ENCODE measurements around the gene SFTA2. TPM values are rescaled to one million over a fixed set of nuclear protein-coding genes. Genes with fewer than 3 reads are reported as not detected.

SFTA2 gene
- total and polyA plus RNA-seq, 2 of the 8 experiments (the other 6 are each of a cell fraction or from before 2014, with no cell fraction given) = not detected

GRCh38 chr6:30883685-30884520, 48.1 kb downstream of the SFTA2 start, which contains the start of gene DDR1 (continued):
- no peak for TF ChIP-seq RBBP5 (IDR thresholded peaks at IDR 0.05; ENCODE audit: borderline replicate concordance, low read depth, low read length)
- no peak for TF ChIP-seq SRF (IDR thresholded peaks at IDR 0.05; ENCODE audit: low read depth, low read length)
- 0 out of 4 replicates have a peak, but pooled peaks of 1 of the 2 experiments have one; percentile 30 for TF ChIP-seq HDAC2 (IDR thresholded peaks at IDR 0.05; ENCODE audit: borderline replicate concordance in 1 of 2, low read depth in 2 of 2, low read length in 2 of 2)
- TF ChIP-seq ATF2 (IDR thresholded peaks at IDR 0.05; ENCODE audit: low read length) = no peak
- no peak for TF ChIP-seq SP2 (IDR thresholded peaks at IDR 0.05; ENCODE audit: low read length)
- no peak for TF ChIP-seq GTF2F1 (IDR thresholded peaks at IDR 0.05; ENCODE audit: borderline replicate concordance, low read depth, low read length)
- TF ChIP-seq RNF2 (IDR thresholded peaks at IDR 0.05; ENCODE audit: borderline replicate concordance, low read depth, low read length, missing control alignments, poor library complexity, severe bottlenecking) = no peak
- no peak for TF ChIP-seq E2F6 (IDR thresholded peaks at IDR 0.05)
- TF ChIP-seq ASH2L (IDR thresholded peaks at IDR 0.05; ENCODE audit: low read length) = no peak
- no peak for TF ChIP-seq RAD21 (IDR thresholded peaks at IDR 0.05 in 1 of 2, conservative IDR thresholded peaks at IDR 0.05 in 1 of 2; ENCODE audit: low read depth in 2 of 2, low read length in 2 of 2)
- no peak for TF ChIP-seq JUN (IDR thresholded peaks at IDR 0.05; ENCODE audit: low read depth, low read length)
- peak; percentile 15 for TF ChIP-seq CTBP2 (IDR thresholded peaks at IDR 0.05; ENCODE audit: borderline replicate concordance, insufficient read depth, insufficient read length, low read length)
